PC-9 (cell line): Measurements from ENCODE around the gene CNPY3.

ENCODE experiments used
- EZH2 ChIP-seq: fragments of 200-600 bp; sonication (generic); IDR thresholded peaks from 2 replicates; pipeline ENCODE4 v1.8.0; 2017; ENCODE audit warnings: antibody characterized with exemption, low read depth
- TF ChIP-seq, protein P1 (sequence below): fragments of 200-600 bp; sonication (generic); conservative IDR thresholded peaks from 2 replicates; pipeline ENCODE4 v1.6.1; 2017; ENCODE audit warnings: mixed run types, antibody characterized with exemption, mild to moderate bottlenecking, moderate library complexity

DNA sequence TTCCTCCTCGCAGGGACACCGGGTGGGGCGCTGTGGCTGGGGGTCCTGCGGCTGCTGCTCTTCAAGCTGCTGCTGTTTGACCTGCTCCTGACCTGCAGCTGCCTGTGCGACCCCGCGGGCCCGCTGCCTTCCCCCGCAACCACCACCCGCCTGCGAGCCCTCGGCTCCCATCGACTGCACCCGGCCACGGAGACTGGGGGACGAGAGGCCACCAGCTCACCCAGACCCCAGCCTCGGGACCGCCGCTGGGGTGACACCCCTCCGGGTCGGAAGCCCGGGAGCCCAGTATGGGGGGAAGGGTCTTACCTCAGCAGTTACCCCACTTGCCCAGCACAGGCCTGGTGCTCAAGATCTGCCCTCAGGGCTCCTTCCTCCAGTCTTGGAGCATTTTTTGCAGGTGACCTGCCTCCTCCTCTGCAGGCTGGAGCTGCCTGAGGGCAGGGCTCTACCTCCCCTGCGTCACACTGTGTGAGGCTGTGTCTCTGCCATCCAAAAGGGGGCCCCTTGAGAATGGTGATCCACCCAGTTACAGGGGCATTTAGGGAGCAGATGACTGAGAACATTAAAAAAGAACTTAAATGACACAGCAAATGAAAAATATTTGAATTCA is 3.9 kb upstream of the CNPY3 start:
- TF ChIP-seq, protein P1, sequence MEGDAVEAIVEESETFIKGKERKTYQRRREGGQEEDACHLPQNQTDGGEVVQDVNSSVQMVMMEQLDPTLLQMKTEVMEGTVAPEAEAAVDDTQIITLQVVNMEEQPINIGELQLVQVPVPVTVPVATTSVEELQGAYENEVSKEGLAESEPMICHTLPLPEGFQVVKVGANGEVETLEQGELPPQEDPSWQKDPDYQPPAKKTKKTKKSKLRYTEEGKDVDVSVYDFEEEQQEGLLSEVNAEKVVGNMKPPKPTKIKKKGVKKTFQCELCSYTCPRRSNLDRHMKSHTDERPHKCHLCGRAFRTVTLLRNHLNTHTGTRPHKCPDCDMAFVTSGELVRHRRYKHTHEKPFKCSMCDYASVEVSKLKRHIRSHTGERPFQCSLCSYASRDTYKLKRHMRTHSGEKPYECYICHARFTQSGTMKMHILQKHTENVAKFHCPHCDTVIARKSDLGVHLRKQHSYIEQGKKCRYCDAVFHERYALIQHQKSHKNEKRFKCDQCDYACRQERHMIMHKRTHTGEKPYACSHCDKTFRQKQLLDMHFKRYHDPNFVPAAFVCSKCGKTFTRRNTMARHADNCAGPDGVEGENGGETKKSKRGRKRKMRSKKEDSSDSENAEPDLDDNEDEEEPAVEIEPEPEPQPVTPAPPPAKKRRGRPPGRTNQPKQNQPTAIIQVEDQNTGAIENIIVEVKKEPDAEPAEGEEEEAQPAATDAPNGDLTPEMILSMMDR, result no peak
- TF ChIP-seq EZH2, result no peak
